NCI-H524 treated with DMSO at 0.1 percent for 48 hours (cell line): ENCODE measurements around the gene RNU6-9.

ENCODE experiments used
- DNase-seq: peaks from one replicate; lab custom pipeline; 2025; lab: John Stamatoyannopoulos, UW

Gene RNU6-9

GRCh38 chr19:936175-936546 lies 42.9 kb downstream of the RNU6-9 start:
- DNase-seq, result no peak

GRCh38 chr19:937259-937694 lies 44.0 kb downstream of the RNU6-9 start:
- no peak for DNase-seq

- DNase-seq, result no peak
Observed at GRCh38 chr19:938233-938923, 45.1 kb downstream of the RNU6-9 start.

- DNase-seq, result no peak
Observed at GRCh38 chr19:939439-939838, 46.2 kb downstream of the RNU6-9 start.

GRCh38 chr19:939922-940321 lies 46.6 kb downstream of the RNU6-9 start:
- no peak for DNase-seq

GRCh38 chr19:940591-941291 lies 47.5 kb downstream of the RNU6-9 start:
- DNase-seq, result no peak

- no peak for DNase-seq
Observed at GRCh38 chr19:941292-942132, 48.2 kb downstream of the RNU6-9 start.

- no peak for DNase-seq
Observed at GRCh38 chr19:942133-942645, 48.9 kb downstream of the RNU6-9 start.
